ENCODE data around the gene GLI1. TPM values are rescaled to one million over a fixed set of nuclear protein-coding genes. Genes with fewer than 3 reads are reported as not detected.

The GLI1 gene
- total and polyA plus RNA-seq, 2 of the 13 experiments (the other 11 are each of a cell fraction or from before 2014, with no cell fraction given) = 0.09 to 0.20 TPM

- TF ChIP-seq SMAD3 (CRISPR knock-in tag; IDR thresholded peaks at IDR 0.05) (peak; percentile 93), ZFP90 (CRISPR knock-in tag; IDR thresholded peaks at IDR 0.05; ENCODE audit: borderline replicate concordance) (0 out of 2 replicates have a peak, but pooled peaks have one; percentile 1), ZNF382 (CRISPR knock-in tag; IDR thresholded peaks at IDR 0.05; ENCODE audit: borderline replicate concordance) (no peak), NFKB2 (CRISPR knock-in tag; IDR thresholded peaks at IDR 0.05; ENCODE audit: borderline replicate concordance) (no peak), ZNF766 (CRISPR knock-in tag; IDR thresholded peaks at IDR 0.05; ENCODE audit: borderline replicate concordance) (no peak), ZNF775 (CRISPR knock-in tag; IDR thresholded peaks at IDR 0.05; ENCODE audit: borderline replicate concordance) (no peak), MEIS1 (CRISPR knock-in tag; IDR thresholded peaks at IDR 0.05; ENCODE audit: borderline replicate concordance) (peak; percentile 94), ZNF576 (CRISPR knock-in tag; IDR thresholded peaks at IDR 0.05) (no peak), ZNF691 (CRISPR knock-in tag; IDR thresholded peaks at IDR 0.05; ENCODE audit: borderline replicate concordance, low read depth) (peak; percentile 85; the same call in 1 of the 2 replicates), NKX3-1 (CRISPR knock-in tag; IDR thresholded peaks at IDR 0.05) (no peak), CREB1 (IDR thresholded peaks at IDR 0.05) (no peak), CREB1 (CRISPR knock-in tag; IDR thresholded peaks at IDR 0.05) (peak; percentile 74), IKZF4 (CRISPR knock-in tag; IDR thresholded peaks at IDR 0.05; ENCODE audit: borderline replicate concordance, low read depth, not compliant biosample characterization) (no peak), ZSCAN25 (CRISPR knock-in tag; IDR thresholded peaks at IDR 0.05) (peak; percentile 79; the same call in 1 of the 2 replicates), ZNF672 (CRISPR knock-in tag; IDR thresholded peaks at IDR 0.05) (no peak), NCOA2 (CRISPR knock-in tag; IDR thresholded peaks at IDR 0.05) (peak; percentile 95), KDM4B (CRISPR knock-in tag; IDR thresholded peaks at IDR 0.05) (peak; percentile 94; the same call in 1 of the 2 replicates), GLI4 (CRISPR knock-in tag; IDR thresholded peaks at IDR 0.05; ENCODE audit: borderline replicate concordance) (no peak), MNT (IDR thresholded peaks at IDR 0.05) (peak; percentile 66), PAX8 (CRISPR knock-in tag; IDR thresholded peaks at IDR 0.05; ENCODE audit: borderline replicate concordance) (0 out of 2 replicates have a peak, but pooled peaks have one; percentile 56), ZNF629 (CRISPR knock-in tag; conservative IDR thresholded peaks at IDR 0.05) (no peak; the same call in 1 of the 2 replicates), RFXANK (CRISPR knock-in tag; IDR thresholded peaks at IDR 0.05) (0 out of 2 replicates have a peak, but pooled peaks have one; percentile 58), ZNF230 (CRISPR knock-in tag; IDR thresholded peaks at IDR 0.05) (peak; percentile 93), ZNF44 (CRISPR knock-in tag; IDR thresholded peaks at IDR 0.05) (no peak), HDAC1 (CRISPR knock-in tag; IDR thresholded peaks at IDR 0.05) (peak; percentile 97)
- TF ChIP-seq, protein P1, sequence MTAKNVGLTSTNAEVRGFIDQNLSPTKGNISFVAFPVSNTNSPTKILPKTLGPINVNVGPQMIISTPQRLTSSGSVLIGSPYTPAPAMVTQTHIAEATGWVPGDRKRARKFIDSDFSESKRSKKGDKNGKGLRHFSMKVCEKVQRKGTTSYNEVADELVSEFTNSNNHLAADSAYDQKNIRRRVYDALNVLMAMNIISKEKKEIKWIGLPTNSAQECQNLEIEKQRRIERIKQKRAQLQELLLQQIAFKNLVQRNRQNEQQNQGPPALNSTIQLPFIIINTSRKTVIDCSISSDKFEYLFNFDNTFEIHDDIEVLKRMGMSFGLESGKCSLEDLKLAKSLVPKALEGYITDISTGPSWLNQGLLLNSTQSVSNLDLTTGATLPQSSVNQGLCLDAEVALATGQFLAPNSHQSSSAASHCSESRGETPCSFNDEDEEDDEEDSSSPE (CRISPR knock-in tag; IDR thresholded peaks at IDR 0.05) = peak; percentile 75; the same call in 1 of the 2 replicates
- TF ChIP-seq, protein P2, sequence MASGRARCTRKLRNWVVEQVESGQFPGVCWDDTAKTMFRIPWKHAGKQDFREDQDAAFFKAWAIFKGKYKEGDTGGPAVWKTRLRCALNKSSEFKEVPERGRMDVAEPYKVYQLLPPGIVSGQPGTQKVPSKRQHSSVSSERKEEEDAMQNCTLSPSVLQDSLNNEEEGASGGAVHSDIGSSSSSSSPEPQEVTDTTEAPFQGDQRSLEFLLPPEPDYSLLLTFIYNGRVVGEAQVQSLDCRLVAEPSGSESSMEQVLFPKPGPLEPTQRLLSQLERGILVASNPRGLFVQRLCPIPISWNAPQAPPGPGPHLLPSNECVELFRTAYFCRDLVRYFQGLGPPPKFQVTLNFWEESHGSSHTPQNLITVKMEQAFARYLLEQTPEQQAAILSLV (CRISPR knock-in tag; IDR thresholded peaks at IDR 0.05; ENCODE audit: borderline replicate concordance) = peak; percentile 43; the same call in 1 of the 2 replicates
Observed at GRCh38 chr12:57451233-57451778, 8.3 kb upstream of the GLI1 start (continued).

All from HepG2 (cell line).